OCI-M1 (cell line): ENCODE results near the gene PHKA2.
"Not testable (repeated sequence)": the region's sequence is repeated elsewhere in the genome, so short reads cannot be mapped to it uniquely, and the experiment has no call there.

Experiments
- DNase-seq: peaks from one replicate; lab custom pipeline; 2025; lab: John Stamatoyannopoulos, UW

The PHKA2 gene

GRCh38 chrX:18864390-18864920 lies 119.5 kb downstream of the PHKA2 start:
- no peak for DNase-seq

- DNase-seq, result no peak
These were observed 122.4 kb downstream of the PHKA2 start for GRCh38 chrX:18861511-18861910.

- no peak for DNase-seq
These were observed 127.3 kb downstream of the PHKA2 start for GRCh38 chrX:18856645-18856997.

GRCh38 chrX:18855919-18856644 lies 127.8 kb downstream of the PHKA2 start:
- DNase-seq, result no peak

- not testable (repeated sequence) for DNase-seq
These were observed 136.0 kb downstream of the PHKA2 start for GRCh38 chrX:18847901-18848300.
